Transverse colon (tissue), 3 donors: Measurements from ENCODE around the gene MTMR1.

Experiments used
- CTCF ChIP-seq, 5 experiments: fragments of 200-600 bp in 3 of 5; fragments of 450-650 bp in 2 of 5; sonication (generic) in 3 of 5; IDR thresholded peaks; 1 replicate in 2 of 5; 2 replicates in 3 of 5; pipeline ENCODE4 v1.5.1; 2016 to 2017; ENCODE audit warnings: antibody characterized with exemption in 5 of 5, inconsistent platforms in 3 of 5, mild to moderate bottlenecking in 2 of 5, moderate library complexity in 1 of 5
- EP300 ChIP-seq: sonication (generic); formaldehyde crosslinking; IDR thresholded peaks from one replicate; pipeline ENCODE4 v1.6.1; 2017; ENCODE audit warnings: antibody characterized with exemption, low read depth
- POLR2A ChIP-seq: fragments of 450-650 bp; IDR thresholded peaks from one replicate; pipeline ENCODE4 v1.6.1; 2016; ENCODE audit warnings: antibody characterized with exemption, mild to moderate bottlenecking, moderate library complexity

DNA sequence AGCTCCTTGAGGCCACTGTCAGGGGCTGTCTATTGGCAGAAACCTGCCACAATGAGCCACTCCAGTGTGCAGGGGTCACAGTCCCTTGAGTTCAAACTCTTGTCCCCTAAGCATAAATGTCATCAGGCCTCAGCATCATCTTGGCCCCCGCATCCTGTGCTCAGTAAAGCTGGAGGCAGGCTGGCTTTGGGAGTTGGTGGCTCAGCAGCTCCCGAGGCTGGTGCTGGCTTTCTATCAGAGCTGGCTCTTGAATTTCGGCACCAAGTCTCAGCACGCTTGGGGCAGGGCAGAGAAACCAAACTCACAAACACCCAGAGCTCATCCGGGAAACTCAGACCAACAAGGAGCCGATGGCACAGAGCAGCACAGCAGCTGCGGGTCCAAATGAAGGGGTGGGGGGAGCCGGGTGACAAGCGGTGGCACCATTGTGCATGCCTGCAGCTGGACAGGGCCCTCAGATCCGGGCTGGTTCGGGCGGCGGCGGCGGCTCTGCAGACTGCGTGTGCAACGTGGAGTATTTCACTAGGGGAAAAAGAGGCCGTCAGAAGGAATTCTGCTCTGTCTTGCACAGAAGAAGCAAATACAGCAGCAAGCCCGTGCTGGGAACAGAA lies 75.5 kb downstream of the MTMR1 start:
- TF ChIP-seq CTCF (IDR thresholded peaks at IDR 0.05) (no peak), EP300 (no peak), POLR2A (no peak)
